Kasumi-1 (cell line): Measurements from ENCODE around the gene MALAT1.

Source experiments
- DNase-seq, 2 experiments: peaks; one replicate each; lab custom pipeline; 2025; lab: John Stamatoyannopoulos, UW

Gene MALAT1

GRCh38 chr11:65479184-65480145, 19.4 kb upstream of the MALAT1 start:
- no peak for DNase-seq

GRCh38 chr11:65482306-65482850, 16.5 kb upstream of the MALAT1 start:
- no peak for DNase-seq

GRCh38 chr11:65485920-65486219, 13.0 kb upstream of the MALAT1 start:
- DNase-seq = no peak

- no peak for DNase-seq
Observed at GRCh38 chr11:65486570-65487466, 12.0 kb upstream of the MALAT1 start.

GRCh38 chr11:65487467-65488272, 11.2 kb upstream of the MALAT1 start:
- peak; percentile 65 to 80 for DNase-seq

GRCh38 chr11:65488273-65489034, 10.4 kb upstream of the MALAT1 start:
- DNase-seq = no peak

- no peak for DNase-seq
Observed at GRCh38 chr11:65489035-65489705, 9.7 kb upstream of the MALAT1 start.

GRCh38 chr11:65489706-65490320, 9.0 kb upstream of the MALAT1 start:
- DNase-seq = no peak

- DNase-seq = no peak
Observed at GRCh38 chr11:65491163-65491465, 7.7 kb upstream of the MALAT1 start.

GRCh38 chr11:65491614-65492386, 7.0 kb upstream of the MALAT1 start:
- no peak for DNase-seq

GRCh38 chr11:65492387-65492636, 6.5 kb upstream of the MALAT1 start:
- DNase-seq = no peak

GRCh38 chr11:65492637-65493366, 6.0 kb upstream of the MALAT1 start:
- DNase-seq = peak; percentile 67 to 79

- DNase-seq = no peak
Observed at GRCh38 chr11:65493367-65494176, 5.3 kb upstream of the MALAT1 start.

GRCh38 chr11:65496304-65497140, 2.3 kb upstream of the MALAT1 start:
- DNase-seq = peak; percentile 45 to 55

GRCh38 chr11:65497141-65498041, 1.5 kb upstream of the MALAT1 start:
- peak; percentile 98 to 100 for DNase-seq
